Transverse colon (tissue), 4 donors: ENCODE data around the gene PDE9A. TPM values are rescaled to one million over a fixed set of nuclear protein-coding genes. Genes with fewer than 3 reads are reported as not detected.

Experiments used
- DNase-seq: peaks from one replicate; pipeline ENCODE4 v3.0.0-alpha.2; 2019
- H3K27ac ChIP-seq, 4 donors: fragments of 200-600 bp; sonication (generic); 2 replicates each; pipeline ENCODE4 v1.5.1; 2016 to 2018; ENCODE audit warnings: inconsistent platforms in 4 of 4
- H3K27me3 ChIP-seq: fragments of 200-600 bp; sonication (generic); 2 replicates; pipeline ENCODE4 v1.5.1; 2017; ENCODE audit warnings: inconsistent platforms
- H3K36me3 ChIP-seq, 4 donors: fragments of 200-600 bp; sonication (generic); 2 replicates each; pipeline ENCODE4 v1.5.1; 2017 to 2019; ENCODE audit warnings: inconsistent platforms in 4 of 4
- H3K4me1 ChIP-seq, 4 donors: fragments of 200-600 bp; sonication (generic); 2 replicates each; pipeline ENCODE4 v1.5.1; 2017 to 2020; ENCODE audit warnings: inconsistent platforms in 4 of 4
- H3K4me3 ChIP-seq, 4 donors: fragments of 200-600 bp; sonication (generic); 1 replicate in 1 of 4; 2 replicates in 3 of 4; pipeline versions ENCODE4 v1.5.1 to v1.6.1; 2017 to 2019; ENCODE audit warnings: inconsistent platforms in 4 of 4
- H3K9me3 ChIP-seq, 2 donors: fragments of 200-600 bp; sonication (generic); 2 replicates each; pipeline ENCODE4 v1.5.1; 2017 to 2019; ENCODE audit warnings: inconsistent platforms in 2 of 2
- EP300 ChIP-seq: sonication (generic); formaldehyde crosslinking; IDR thresholded peaks from one replicate; pipeline ENCODE4 v1.6.1; 2017; ENCODE audit warnings: antibody characterized with exemption, low read depth
- POLR2A ChIP-seq: fragments of 450-650 bp; IDR thresholded peaks from one replicate; pipeline ENCODE4 v1.6.1; 2016; ENCODE audit warnings: antibody characterized with exemption, mild to moderate bottlenecking, moderate library complexity
- POLR2AphosphoS5 ChIP-seq, 3 donors: sonication (generic); formaldehyde crosslinking; IDR thresholded peaks; one replicate each; pipeline ENCODE4 v1.6.1; 2016; ENCODE audit warnings: antibody characterized with exemption in 3 of 3
- WGBS, 2 donors: methylation state at CpG; one replicate each; pipeline ENCODE4 v1.1.5; 2018; ENCODE audit warnings: low coverage in 1 of 2; 5-methylcytosine and 5-hydroxymethylcytosine counted together
- in situ Hi-C, 4 donors: fragments of 200-750 bp; cut with MboI; loops; one replicate each; pipeline versions ENCODE4 v1.15.0 to v1.15.1; 2017; ENCODE audit warnings: low sequenced_read_pairs in 3 of 4, low pct_ligation_motif_present in 1 of 4, low pct_unique_long_range_greater_than_20kb in 1 of 4
- intact Hi-C: fragments of 100-400 bp; cut with DNase I; formaldehyde crosslinking; loops from one replicate; pipeline ENCODE4 v1.15.1; 2023; ENCODE audit warnings: low total_unique reads
- total RNA-seq, 4 donors: library from RNA; depleted of rRNA; stranded (reverse); fragments of >200 nt; gene quantifications; one replicate each; pipeline ENCODE4 v1.1.0, GENCODE V29; 2016
- TF ChIP-seq, protein P1 (sequence below), 5 experiments: fragments of 200-600 bp in 3 of 5; fragments of 450-650 bp in 2 of 5; sonication (generic) in 3 of 5; IDR thresholded peaks; 1 replicate in 2 of 5; 2 replicates in 3 of 5; pipeline ENCODE4 v1.5.1; 2016 to 2017; ENCODE audit warnings: antibody characterized with exemption in 5 of 5, inconsistent platforms in 3 of 5, mild to moderate bottlenecking in 2 of 5, moderate library complexity in 1 of 5

PDE9A gene
- total RNA-seq, 4 donors from 2014 or later = 65.7 to 673 (median 364) TPM

GRCh38 chr21:42670058-42670880 lies 16.8 kb downstream of the PDE9A start:
- no peak for DNase-seq
- Histone ChIP-seq H3K27me3 (no peaks in the 10 kb centered on the region), H3K9me3 (no peaks in the 10 kb centered on the region), H3K4me1 (peaks cover 0 to 51% (median 21%) of the 10 kb centered on the region in 4 donors), H3K36me3 (no peaks in the 10 kb centered on the region), H3K27ac (no peak overlapping the region), H3K4me3 (no peak overlapping the region)
- no peak for TF ChIP-seq POLR2A
- no peak for TF ChIP-seq EP300
- TF ChIP-seq, protein P1, sequence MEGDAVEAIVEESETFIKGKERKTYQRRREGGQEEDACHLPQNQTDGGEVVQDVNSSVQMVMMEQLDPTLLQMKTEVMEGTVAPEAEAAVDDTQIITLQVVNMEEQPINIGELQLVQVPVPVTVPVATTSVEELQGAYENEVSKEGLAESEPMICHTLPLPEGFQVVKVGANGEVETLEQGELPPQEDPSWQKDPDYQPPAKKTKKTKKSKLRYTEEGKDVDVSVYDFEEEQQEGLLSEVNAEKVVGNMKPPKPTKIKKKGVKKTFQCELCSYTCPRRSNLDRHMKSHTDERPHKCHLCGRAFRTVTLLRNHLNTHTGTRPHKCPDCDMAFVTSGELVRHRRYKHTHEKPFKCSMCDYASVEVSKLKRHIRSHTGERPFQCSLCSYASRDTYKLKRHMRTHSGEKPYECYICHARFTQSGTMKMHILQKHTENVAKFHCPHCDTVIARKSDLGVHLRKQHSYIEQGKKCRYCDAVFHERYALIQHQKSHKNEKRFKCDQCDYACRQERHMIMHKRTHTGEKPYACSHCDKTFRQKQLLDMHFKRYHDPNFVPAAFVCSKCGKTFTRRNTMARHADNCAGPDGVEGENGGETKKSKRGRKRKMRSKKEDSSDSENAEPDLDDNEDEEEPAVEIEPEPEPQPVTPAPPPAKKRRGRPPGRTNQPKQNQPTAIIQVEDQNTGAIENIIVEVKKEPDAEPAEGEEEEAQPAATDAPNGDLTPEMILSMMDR (IDR thresholded peaks at IDR 0.05) = no peak
- intact Hi-C loops = loop anchor here (5.0 kb wide), 1 partner anchor 57 kb away; no protein-coding TSS in a partner anchor
- WGBS, 2 donors = 92 to 95% methylated on average over 7 to 8 of the region's 8 CpGs
- in situ Hi-C loops = no loop called here

DNA sequence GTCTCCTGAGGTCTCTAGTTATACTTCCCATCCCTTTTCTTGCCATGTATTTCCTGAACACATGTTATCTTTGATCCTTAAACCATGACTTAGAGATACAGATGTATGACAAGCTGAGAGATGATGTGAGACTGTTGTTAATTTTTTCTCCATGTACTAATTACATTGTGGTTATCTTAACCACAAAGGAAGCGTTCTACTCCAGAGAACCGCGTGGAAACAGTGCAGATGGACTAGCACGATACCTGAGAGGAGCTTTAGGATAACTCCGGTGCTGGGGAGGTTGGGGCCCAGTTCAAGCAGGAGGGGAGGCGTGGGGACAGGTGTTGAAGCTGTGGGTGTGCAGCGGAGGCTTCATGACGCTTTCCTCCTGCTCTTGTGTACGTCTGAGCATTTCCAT lies 17.5 kb downstream of the PDE9A start:
- no peak overlapping the region for H3K27ac ChIP-seq
- no peak overlapping the region for H3K4me3 ChIP-seq
- no peaks in the 10 kb centered on the region for H3K27me3 ChIP-seq
- TF ChIP-seq POLR2AphosphoS5 (IDR thresholded peaks at IDR 0.05) (no peak), EP300 (no peak)
- TF ChIP-seq, protein P1 (IDR thresholded peaks at IDR 0.05) = no peak
- 66 to 77% methylated on average over 6 to 9 of the region's 9 CpGs for WGBS, 2 donors
- H3K4me1 ChIP-seq = peaks cover 0 to 45% (median 19%) of the 10 kb centered on the region in 4 donors
- intact Hi-C loops = loop anchor here (5.0 kb wide), 1 partner anchor 56 kb away; no protein-coding TSS in a partner anchor
- in situ Hi-C loops = no loop called here
- H3K36me3 ChIP-seq = no peaks in the 10 kb centered on the region
- no peak for DNase-seq
- no peaks in the 10 kb centered on the region for H3K9me3 ChIP-seq

DNA sequence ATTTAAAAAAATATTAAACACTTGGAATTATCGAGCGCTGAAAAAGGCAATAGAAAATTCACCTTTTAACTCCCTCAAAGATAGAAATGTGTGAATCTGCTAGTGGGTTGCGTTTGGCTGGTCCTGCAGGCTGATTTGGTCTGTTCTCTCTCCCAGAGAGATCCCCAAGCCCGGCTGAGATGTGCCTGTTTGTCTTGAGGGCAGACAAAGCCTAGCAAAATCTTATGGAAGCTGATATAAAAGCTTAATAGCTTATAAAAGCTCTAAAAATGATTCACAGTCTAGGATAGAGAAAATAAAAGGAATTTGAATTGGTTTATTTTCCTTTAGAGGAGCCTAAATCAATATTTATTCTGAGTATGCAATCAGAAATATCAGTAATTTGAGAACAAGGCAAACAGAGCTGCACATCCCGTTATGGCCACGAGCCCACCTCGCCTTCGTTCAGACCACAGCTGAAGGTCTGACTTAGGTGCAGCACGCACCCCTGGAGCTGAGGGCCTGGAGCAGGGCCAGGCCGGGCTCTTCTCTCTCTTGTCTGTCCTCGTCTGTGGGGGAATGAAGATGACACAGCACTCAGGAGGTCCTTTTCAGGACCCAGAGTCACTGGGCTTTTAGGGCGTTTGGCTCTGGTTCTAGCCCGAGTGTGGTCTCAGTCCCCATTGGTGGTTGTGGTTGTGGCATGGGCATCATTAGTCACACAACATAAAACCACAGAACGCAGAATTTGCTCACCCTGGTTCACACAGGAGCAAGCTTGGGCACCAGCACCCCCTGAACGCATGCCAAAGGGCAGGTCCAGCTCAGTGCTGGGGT lies 18.6 kb downstream of the PDE9A start:
- intact Hi-C loops (loop anchor here (5.0 kb wide), 1 partner anchor 55 kb away; no protein-coding TSS in a partner anchor), in situ Hi-C loops (no loop called here)
- Histone ChIP-seq H3K9me3 (no peaks in the 10 kb centered on the region), H3K36me3 (no peaks in the 10 kb centered on the region), H3K27me3 (no peaks in the 10 kb centered on the region), H3K4me1 (peaks cover 0 to 35% (median 13%) of the 10 kb centered on the region in 4 donors), H3K27ac (peak overlapping the region in 3 of 4 donors; percentile 18 to 76 (median 19)), H3K4me3 (no peak overlapping the region)
- TF ChIP-seq, protein P1 (IDR thresholded peaks at IDR 0.05) = no peak
- TF ChIP-seq POLR2AphosphoS5 (IDR thresholded peaks at IDR 0.05) = no peak
- no peak for TF ChIP-seq POLR2A
- 58 to 67% methylated on average over 4 to 15 of the region's 15 CpGs for WGBS, 2 donors
- DNase-seq = no peak
